ENCODE data around the gene SYT1. TPM values are rescaled to one million over a fixed set of nuclear protein-coding genes. Genes with fewer than 3 reads are reported as not detected.

Gene SYT1
- total RNA-seq, 1 experiment from 2014 or later: 15.8 TPM

GRCh38 chr12:78963439-78964227 lies 99.1 kb downstream of the SYT1 start:
- no peaks in the 10 kb centered on the region for H3K9me3 ChIP-seq (ENCODE audit: control insufficient read depth, low read depth, low read length)
- no peaks in the 10 kb centered on the region for H3K27me3 Mint-ChIP-seq (ENCODE audit: low read depth)
- no peak overlapping the region for H2BK15ac ChIP-seq (ENCODE audit: low read depth, low read length)
- no peak overlapping the region for H4K91ac ChIP-seq (ENCODE audit: insufficient read length, low read depth, low read length)
- no peak overlapping the region for H2BK5ac ChIP-seq (ENCODE audit: insufficient read length, low read length)
- no peaks in the 10 kb centered on the region; a peak in 1 of 7 replicates for H3K36me3 Mint-ChIP-seq (ENCODE audit: insufficient read depth in 1 of 3, low read depth in 3 of 3)
- H3K4me1 ChIP-seq (ENCODE audit: insufficient read depth, low read length): no peaks in the 10 kb centered on the region
- no peaks in the 10 kb centered on the region for H3K9me3 Mint-ChIP-seq
- no peak overlapping the region for H3K18ac ChIP-seq (ENCODE audit: insufficient read length, low read depth, low read length)
- H3K27me3 ChIP-seq (ENCODE audit: insufficient read depth, low read length): no peaks in the 10 kb centered on the region
- no peak overlapping the region for H3K23ac ChIP-seq (ENCODE audit: insufficient read length, low read depth, low read length)
- H3T11ph ChIP-seq (ENCODE audit: low read length): no peak overlapping the region
- TF ChIP-seq, protein P1, sequence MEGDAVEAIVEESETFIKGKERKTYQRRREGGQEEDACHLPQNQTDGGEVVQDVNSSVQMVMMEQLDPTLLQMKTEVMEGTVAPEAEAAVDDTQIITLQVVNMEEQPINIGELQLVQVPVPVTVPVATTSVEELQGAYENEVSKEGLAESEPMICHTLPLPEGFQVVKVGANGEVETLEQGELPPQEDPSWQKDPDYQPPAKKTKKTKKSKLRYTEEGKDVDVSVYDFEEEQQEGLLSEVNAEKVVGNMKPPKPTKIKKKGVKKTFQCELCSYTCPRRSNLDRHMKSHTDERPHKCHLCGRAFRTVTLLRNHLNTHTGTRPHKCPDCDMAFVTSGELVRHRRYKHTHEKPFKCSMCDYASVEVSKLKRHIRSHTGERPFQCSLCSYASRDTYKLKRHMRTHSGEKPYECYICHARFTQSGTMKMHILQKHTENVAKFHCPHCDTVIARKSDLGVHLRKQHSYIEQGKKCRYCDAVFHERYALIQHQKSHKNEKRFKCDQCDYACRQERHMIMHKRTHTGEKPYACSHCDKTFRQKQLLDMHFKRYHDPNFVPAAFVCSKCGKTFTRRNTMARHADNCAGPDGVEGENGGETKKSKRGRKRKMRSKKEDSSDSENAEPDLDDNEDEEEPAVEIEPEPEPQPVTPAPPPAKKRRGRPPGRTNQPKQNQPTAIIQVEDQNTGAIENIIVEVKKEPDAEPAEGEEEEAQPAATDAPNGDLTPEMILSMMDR (conservative IDR thresholded peaks at IDR 0.05): no peak
- H3K27ac ChIP-seq (ENCODE audit: insufficient read length, low read depth, low read length): no peak overlapping the region
- no peaks in the 10 kb centered on the region for H3K79me1 ChIP-seq (ENCODE audit: insufficient read depth, low read depth, low read length, poor library complexity, severe bottlenecking)
- H2BK20ac ChIP-seq (ENCODE audit: low read depth, low read length, poor library complexity, severe bottlenecking): no peak overlapping the region
- no peak overlapping the region for H3K9ac ChIP-seq (ENCODE audit: extremely low read depth, insufficient read length, low read length)
- H3K4me1 Mint-ChIP-seq: no peaks in the 10 kb centered on the region
- no peak overlapping the region for H3K27ac Mint-ChIP-seq
- no peak overlapping the region for H2AFZ ChIP-seq (ENCODE audit: low read length)
- no CpG with 5 or more reads among the region's 1 CpG for WGBS (ENCODE audit: extremely low coverage, insufficient read length, low lambda C conversion rate)
- H2AK5ac ChIP-seq (ENCODE audit: insufficient read length, low read length): no peak overlapping the region
- H4K5ac ChIP-seq (ENCODE audit: insufficient read length, low read depth, low read length): no peak overlapping the region
- H2BK12ac ChIP-seq (ENCODE audit: insufficient read length, low read depth, low read length): no peak overlapping the region
- H3K14ac ChIP-seq (ENCODE audit: insufficient read depth, low read length): no peak overlapping the region
- H3K23me2 ChIP-seq (ENCODE audit: insufficient read length, low read depth, low read length, poor library complexity, severe bottlenecking): no peaks in the 10 kb centered on the region
- no peaks in the 10 kb centered on the region for H3K79me2 ChIP-seq (ENCODE audit: insufficient read depth, low read length)
- DNase-seq: no peak
- H2BK120ac ChIP-seq (ENCODE audit: low read depth, low read length, poor library complexity, severe bottlenecking): no peak overlapping the region
- H4K8ac ChIP-seq (replicated peaks; ENCODE audit: insufficient read length, low read depth, low read length): no peak overlapping the region
- H3K4me3 Mint-ChIP-seq: no peak overlapping the region
- no peaks in the 10 kb centered on the region for H4K20me1 ChIP-seq (ENCODE audit: control insufficient read depth, insufficient read depth, insufficient read length)
- H3K4ac ChIP-seq (ENCODE audit: low read depth, low read length): no peak overlapping the region
- no peak overlapping the region for H3K56ac ChIP-seq (ENCODE audit: insufficient read length, low read depth, low read length)
- no peak overlapping the region for H3K4me2 ChIP-seq (ENCODE audit: insufficient read depth, insufficient read length, low read length)

Data from H9 (cell line).